Calu3 (cell line): ENCODE results near the gene CCDC27. TPM values are rescaled to one million over a fixed set of nuclear protein-coding genes. Genes with fewer than 3 reads are reported as not detected.
"Not testable (repeated sequence)": the region's sequence is repeated elsewhere in the genome, so short reads cannot be mapped to it uniquely, and the experiment has no call there.

Source experiments
- BruUV-seq: library from RNA; stranded (reverse); fragments of 400-500 nt; replicated peaks from 2 replicates; lab custom pipeline; 2021; lab: Mats Ljungman, UMichigan
- CTCF ChIA-PET: fragments of 300-600 bp; sonication (Branson Sonifier 250); formaldehyde crosslinking; loops from one replicate; lab custom pipeline; 2022; ENCODE audit warnings: antibody characterized with exemption; lab: Charles Lee
- DNase-seq: peaks from one replicate; pipeline ENCODE4 v3.0.0; 2022
- H3K27ac Mint-ChIP-seq: one replicate; pipeline ENCODE4 v1.8.0; 2022; ENCODE audit warnings: mixed read lengths; ENCODE audit not compliant: unreplicated experiment
- H3K27me3 Mint-ChIP-seq: one replicate; pipeline ENCODE4 v1.8.0; 2022; ENCODE audit warnings: mixed read lengths; ENCODE audit not compliant: unreplicated experiment
- H3K36me3 Mint-ChIP-seq: one replicate; pipeline ENCODE4 v1.8.0; 2022; ENCODE audit warnings: mild to moderate bottlenecking, moderate library complexity, mixed read lengths; ENCODE audit not compliant: insufficient read depth, unreplicated experiment
- H3K4me1 Mint-ChIP-seq: one replicate; pipeline ENCODE4 v1.8.0; 2022; ENCODE audit warnings: mild to moderate bottlenecking, low read depth, mixed read lengths; ENCODE audit not compliant: unreplicated experiment
- H3K4me3 Mint-ChIP-seq: one replicate; pipeline ENCODE4 v1.8.0; 2022; ENCODE audit warnings: mild to moderate bottlenecking, low read depth, moderate library complexity, mixed read lengths; ENCODE audit not compliant: unreplicated experiment
- H3K9me3 Mint-ChIP-seq: one replicate; pipeline ENCODE4 v1.8.0; 2022; ENCODE audit warnings: low read depth, mixed read lengths; ENCODE audit not compliant: unreplicated experiment
- intact Hi-C: fragments of 100-400 bp; cut with micrococcal nuclease; formaldehyde crosslinking; loops from one replicate; pipeline ENCODE4 v1.10.0; 2022; ENCODE audit not compliant: unreplicated experiment
- total RNA-seq: library from RNA; stranded (reverse); gene quantifications from 2 replicates; pipeline ENCODE4 v1.2.3, GENCODE V29; 2022
- TF ChIP-seq, protein P1 (sequence below): fragments of 200-600 bp; IDR thresholded peaks from one replicate; pipeline ENCODE4 v1.8.0; 2022; ENCODE audit warnings: antibody characterized with exemption; ENCODE audit not compliant: unreplicated experiment

The CCDC27 gene
- total RNA-seq, 1 experiment from 2014 or later = not detected

DNA sequence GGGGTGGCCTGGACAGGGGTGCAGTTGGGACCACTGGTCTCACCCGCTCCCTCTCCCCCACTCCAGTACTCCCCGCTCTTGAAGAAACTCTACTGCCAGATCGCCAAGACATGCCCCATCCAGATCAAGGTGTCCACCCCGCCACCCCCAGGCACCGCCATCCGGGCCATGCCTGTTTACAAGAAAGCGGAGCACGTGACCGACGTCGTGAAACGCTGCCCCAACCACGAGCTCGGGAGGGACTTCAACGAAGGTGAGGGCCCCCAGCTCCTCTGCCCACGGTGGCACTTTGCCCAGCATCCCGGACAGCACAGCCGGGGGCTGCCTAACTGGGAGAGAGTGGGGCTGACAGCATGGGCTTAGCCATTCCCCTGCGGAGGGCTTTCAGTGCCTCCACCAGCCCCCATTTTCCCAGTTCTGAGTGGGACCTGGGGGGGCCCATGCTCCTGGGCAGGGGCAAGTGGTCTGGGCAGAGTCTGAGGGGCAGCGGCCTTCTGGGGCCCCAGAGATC is 30.2 kb upstream of the CCDC27 start:
- intact Hi-C loops = loop anchor here (10.0 kb wide), 1 partner anchor 67 kb away; the partner anchor contains the start of genes TP73 and WRAP73
- Mint-ChIP-seq H3K9me3 (no peaks in the 10 kb centered on the region), H3K27ac (no peak overlapping the region), H3K36me3 (no peaks in the 10 kb centered on the region), H3K27me3 (no peaks in the 10 kb centered on the region), H3K4me3 (no peak overlapping the region), H3K4me1 (no peaks in the 10 kb centered on the region)
- no TSS peak for BruUV-seq
- CTCF ChIA-PET = no interaction called here
- DNase-seq = no peak
- TF ChIP-seq, protein P1, sequence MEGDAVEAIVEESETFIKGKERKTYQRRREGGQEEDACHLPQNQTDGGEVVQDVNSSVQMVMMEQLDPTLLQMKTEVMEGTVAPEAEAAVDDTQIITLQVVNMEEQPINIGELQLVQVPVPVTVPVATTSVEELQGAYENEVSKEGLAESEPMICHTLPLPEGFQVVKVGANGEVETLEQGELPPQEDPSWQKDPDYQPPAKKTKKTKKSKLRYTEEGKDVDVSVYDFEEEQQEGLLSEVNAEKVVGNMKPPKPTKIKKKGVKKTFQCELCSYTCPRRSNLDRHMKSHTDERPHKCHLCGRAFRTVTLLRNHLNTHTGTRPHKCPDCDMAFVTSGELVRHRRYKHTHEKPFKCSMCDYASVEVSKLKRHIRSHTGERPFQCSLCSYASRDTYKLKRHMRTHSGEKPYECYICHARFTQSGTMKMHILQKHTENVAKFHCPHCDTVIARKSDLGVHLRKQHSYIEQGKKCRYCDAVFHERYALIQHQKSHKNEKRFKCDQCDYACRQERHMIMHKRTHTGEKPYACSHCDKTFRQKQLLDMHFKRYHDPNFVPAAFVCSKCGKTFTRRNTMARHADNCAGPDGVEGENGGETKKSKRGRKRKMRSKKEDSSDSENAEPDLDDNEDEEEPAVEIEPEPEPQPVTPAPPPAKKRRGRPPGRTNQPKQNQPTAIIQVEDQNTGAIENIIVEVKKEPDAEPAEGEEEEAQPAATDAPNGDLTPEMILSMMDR = no peak

DNA sequence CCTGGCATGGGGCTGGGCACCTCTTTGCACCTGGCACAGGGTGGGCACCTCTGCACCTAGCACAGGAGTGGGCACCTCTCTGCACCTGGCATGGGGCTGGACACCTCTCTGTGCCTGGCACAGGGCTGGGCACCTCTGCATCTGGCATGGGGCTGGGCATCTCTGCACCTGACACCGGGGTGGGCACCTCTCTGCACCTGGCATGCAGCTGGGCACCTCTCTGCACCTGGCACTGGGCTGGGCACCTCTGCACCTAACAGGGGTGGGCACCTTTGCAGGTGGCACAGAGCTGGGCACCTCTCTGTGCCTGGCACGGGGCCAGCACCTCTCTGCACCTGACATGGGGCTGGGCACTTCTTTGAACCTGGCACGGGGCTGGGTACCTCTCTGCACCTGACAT is 29.4 kb upstream of the CCDC27 start:
- no peak overlapping the region for H3K4me3 Mint-ChIP-seq
- no peak overlapping the region for H3K27ac Mint-ChIP-seq
- no peaks in the 10 kb centered on the region for H3K4me1 Mint-ChIP-seq
- no peaks in the 10 kb centered on the region for H3K9me3 Mint-ChIP-seq
- no peak for DNase-seq
- no TSS peak for BruUV-seq
- intact Hi-C loops = loop anchor here (10.0 kb wide), 1 partner anchor 68 kb away; the partner anchor contains the start of genes TP73 and WRAP73
- H3K27me3 Mint-ChIP-seq = no peaks in the 10 kb centered on the region
- CTCF ChIA-PET = no interaction called here
- H3K36me3 Mint-ChIP-seq = no peaks in the 10 kb centered on the region
- TF ChIP-seq, protein P1 = no peak

DNA sequence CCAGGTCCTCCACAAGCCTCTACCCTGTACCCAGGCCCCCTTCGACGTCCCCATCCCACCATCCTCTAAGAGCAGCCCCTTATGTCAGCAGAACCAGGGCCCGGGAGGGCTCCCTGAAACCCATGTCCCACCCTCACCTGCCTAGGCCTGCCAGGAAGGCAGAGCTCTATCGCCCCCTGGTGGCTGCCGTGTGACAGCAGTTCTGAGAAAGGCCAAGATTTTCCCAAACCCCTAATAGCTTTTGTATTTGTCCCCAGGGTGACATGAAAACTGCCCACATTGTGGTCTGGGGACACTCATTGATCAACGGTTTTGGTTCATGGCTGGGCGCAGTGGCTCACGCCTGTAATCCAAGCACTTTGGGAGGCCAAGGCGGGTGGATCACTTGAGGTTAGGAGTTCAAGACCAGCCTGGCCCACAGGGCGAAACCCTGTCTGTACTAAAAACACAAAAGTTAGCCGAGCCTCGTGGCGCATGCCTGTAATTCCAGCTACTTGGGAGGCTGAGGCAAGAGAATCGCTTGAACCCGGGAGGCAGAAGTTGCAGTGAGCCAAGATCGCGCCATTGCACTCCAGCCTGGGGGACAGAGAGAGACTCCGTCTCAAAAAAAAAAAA is 27.7 kb upstream of the CCDC27 start:
- CTCF ChIA-PET = interaction anchor here (0.7 to 1.2 kb wide), 7 partner anchors 29 to 384 kb away, joined by 3 to 6 read pairs (median 4); no protein-coding TSS in a partner anchor
- intact Hi-C loops = loop anchor here (10.0 kb wide), 1 partner anchor 70 kb away; the partner anchor contains the start of genes TP73 and WRAP73
- DNase-seq = peak; percentile 80
- H3K27ac Mint-ChIP-seq, H3K36me3 Mint-ChIP-seq, BruUV-seq, H3K4me1 Mint-ChIP-seq, H3K9me3 Mint-ChIP-seq, H3K4me3 Mint-ChIP-seq, H3K27me3 Mint-ChIP-seq: not testable (repeated sequence)
- TF ChIP-seq, protein P1 = peak; percentile 82

DNA sequence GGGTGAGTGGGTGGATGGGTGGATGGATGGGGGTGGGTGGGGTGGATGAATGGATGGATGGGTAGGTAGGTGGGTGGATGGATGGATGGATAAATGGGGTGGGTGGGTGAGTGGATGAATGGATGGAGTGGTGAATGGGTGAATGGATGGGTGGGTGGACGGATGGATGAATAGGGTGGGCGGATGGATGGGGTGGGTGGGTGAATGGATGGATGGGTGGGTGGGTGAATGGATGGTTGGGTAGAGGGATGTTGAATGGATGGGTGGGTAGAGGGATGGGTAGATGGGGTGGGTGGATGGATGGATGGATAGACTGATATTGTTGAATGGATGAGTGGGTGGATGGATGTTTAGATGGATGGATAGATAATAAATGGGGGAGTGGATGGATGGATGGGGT is 26.9 kb upstream of the CCDC27 start:
- Mint-ChIP-seq H3K4me3 (no peak overlapping the region), H3K27ac (no peak overlapping the region), H3K36me3 (no peaks in the 10 kb centered on the region), H3K9me3 (no peaks in the 10 kb centered on the region), H3K27me3 (peaks cover 8% of the 10 kb centered on the region), H3K4me1 (no peaks in the 10 kb centered on the region)
- CTCF ChIA-PET = no interaction called here
- intact Hi-C loops = loop anchor here (10.0 kb wide), 1 partner anchor 71 kb away; the partner anchor contains the start of genes TP73 and WRAP73
- DNase-seq = no peak
- no TSS peak for BruUV-seq
- TF ChIP-seq, protein P1 = no peak
